HG02938 (cell line): Measurements from ENCODE around the gene CPSF6.

Experiments used
- ATAC-seq: cut with Tn5 transposase; IDR thresholded peaks from one replicate; pipeline ENCODE4 v1.9.1; 2021; ENCODE audit warnings: mild to moderate bottlenecking, moderate library complexity; ENCODE audit not compliant: unreplicated experiment

CPSF6 gene

GRCh38 chr12:69318225-69318624 lies 78.9 kb downstream of the CPSF6 start:
- ATAC-seq, result no peak

GRCh38 chr12:69321351-69321750 lies 82.0 kb downstream of the CPSF6 start:
- ATAC-seq, result no peak
